Measurements from ENCODE around the gene ZNF879. TPM values are rescaled to one million over a fixed set of nuclear protein-coding genes. Genes with fewer than 3 reads are reported as not detected.

The ZNF879 gene
- total RNA-seq, 2 donors from 2014 or later = 5.8 to 6.6 TPM

DNA sequence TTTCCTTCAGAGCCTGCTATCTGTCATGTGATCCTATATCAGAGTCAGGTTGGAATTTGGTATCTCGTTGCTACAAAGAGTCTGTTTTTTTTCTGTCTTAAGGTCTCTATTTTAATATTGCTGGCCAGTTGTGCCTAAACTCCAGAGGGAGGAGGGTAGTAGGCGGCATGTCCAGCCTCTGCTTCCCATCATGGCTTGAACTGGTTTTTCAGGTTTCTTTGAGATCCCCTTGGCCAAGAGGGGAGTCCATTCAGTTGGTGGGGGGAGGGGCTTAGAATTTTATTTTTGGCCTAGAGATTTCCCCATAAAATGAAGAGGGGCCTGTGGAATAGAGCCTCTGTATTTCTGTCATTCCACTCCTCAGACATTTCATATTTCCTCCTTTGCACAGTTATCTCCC, 21.2 kb downstream of the ZNF879 start:
- 88 to 100% methylated on average over 1 to 2 of the region's 2 CpGs for WGBS, 2 experiments (ENCODE audit: insufficient coverage in 1 of 2, insufficient read length in 1 of 2)
- no peaks in the 10 kb centered on the region for H3K36me3 Mint-ChIP-seq (ENCODE audit: low read depth)
- no peaks in the 10 kb centered on the region for H3K4me1 ChIP-seq (ENCODE audit: control insufficient read depth, insufficient read depth, low read length)
- no peak overlapping the region for H3K27ac Mint-ChIP-seq
- TF ChIP-seq CTCF (conservative IDR thresholded peaks at IDR 0.05) = no peak
- peaks cover 34% of the 10 kb centered on the region for H3K9me3 ChIP-seq (ENCODE audit: control insufficient read depth, low read length)
- no peak overlapping the region for H3K4me3 ChIP-seq (ENCODE audit: low read length)
- DNase-seq = no peak
- no peaks in the 10 kb centered on the region for H3K4me1 Mint-ChIP-seq
- no peaks in the 10 kb centered on the region for H3K27me3 Mint-ChIP-seq (ENCODE audit: insufficient read depth)
- peaks cover 78% of the 10 kb centered on the region for H3K9me3 Mint-ChIP-seq
- no peak overlapping the region for H3K4me3 Mint-ChIP-seq
- H3K27ac ChIP-seq (ENCODE audit: low read depth, low read length) = no peak overlapping the region
- no peak overlapping the region for H3K9ac ChIP-seq (ENCODE audit: extremely low read depth, low read length, poor library complexity, severe bottlenecking)
- no peaks in the 10 kb centered on the region for H3K36me3 ChIP-seq (ENCODE audit: control insufficient read depth, insufficient read depth, low read length)
- no peaks in the 10 kb centered on the region for H3K27me3 ChIP-seq (ENCODE audit: control insufficient read depth, insufficient read depth, low read length, poor library complexity, severe bottlenecking)

GRCh38 chr5:179051784-179052183, 28.2 kb downstream of the ZNF879 start:
- Mint-ChIP-seq H3K9me3 (peaks cover 87% of the 10 kb centered on the region), H3K27me3 (ENCODE audit: insufficient read depth) (peaks cover 8% of the 10 kb centered on the region), H3K36me3 (ENCODE audit: low read depth) (no peaks in the 10 kb centered on the region), H3K4me1 (no peaks in the 10 kb centered on the region), H3K27ac (no peak overlapping the region), H3K4me3 (no peak overlapping the region)
- H3K4me3 ChIP-seq (ENCODE audit: low read length) = no peak overlapping the region
- peaks cover 14% of the 10 kb centered on the region for H3K9me3 ChIP-seq (ENCODE audit: control insufficient read depth, low read length)
- no peak overlapping the region for H3K27ac ChIP-seq (ENCODE audit: low read depth, low read length)
- 82 to 86% methylated on average over 8 to 9 of the region's 9 CpGs for whole genome bisulfite sequencing, 2 experiments (ENCODE audit: insufficient coverage in 1 of 2, insufficient read length in 1 of 2)
- no peaks in the 10 kb centered on the region for H3K27me3 ChIP-seq (ENCODE audit: control insufficient read depth, insufficient read depth, low read length, poor library complexity, severe bottlenecking)
- H3K4me1 ChIP-seq (ENCODE audit: control insufficient read depth, insufficient read depth, low read length) = no peaks in the 10 kb centered on the region
- no peak for DNase-seq
- H3K9ac ChIP-seq (ENCODE audit: extremely low read depth, low read length, poor library complexity, severe bottlenecking) = no peak overlapping the region
- H3K36me3 ChIP-seq (ENCODE audit: control insufficient read depth, insufficient read depth, low read length) = no peaks in the 10 kb centered on the region
- TF ChIP-seq CTCF (conservative IDR thresholded peaks at IDR 0.05) = no peak

DNA sequence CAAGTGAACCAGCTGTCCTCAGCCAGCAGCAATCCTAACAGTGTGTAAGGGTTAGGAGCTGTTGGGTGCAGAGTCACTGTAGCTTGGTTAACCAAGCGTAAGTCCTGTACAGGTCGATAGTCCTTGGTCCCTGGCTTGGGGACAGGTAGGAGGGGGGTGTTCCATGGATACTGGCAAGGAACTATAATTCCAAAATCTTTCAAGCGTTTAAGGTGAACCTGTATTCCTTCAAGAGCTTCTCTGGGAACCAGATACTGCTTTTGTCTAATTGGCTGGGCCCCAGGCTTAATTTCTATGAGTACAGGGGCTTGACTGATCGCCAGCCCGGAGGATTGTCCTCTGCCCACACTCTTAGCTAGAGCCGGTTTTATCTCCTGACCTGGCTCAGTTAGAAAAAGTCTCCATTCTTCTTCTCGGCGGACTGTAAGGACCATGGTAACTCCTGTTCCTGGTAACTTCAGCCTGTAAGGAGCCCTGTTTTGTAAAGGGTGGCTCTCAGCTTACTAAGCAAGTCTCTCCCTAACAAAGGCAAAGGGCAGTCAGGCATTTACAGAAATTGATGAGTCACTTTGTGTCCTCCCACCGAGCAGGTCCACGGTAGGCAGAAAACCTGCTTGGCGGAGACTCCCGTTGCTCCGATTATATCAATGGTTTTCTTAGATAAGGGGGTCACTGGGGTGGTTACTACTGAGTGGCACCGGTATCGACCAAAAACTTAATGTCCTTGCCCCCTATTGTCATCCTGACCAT, 30.6 kb downstream of the ZNF879 start:
- H3K9ac ChIP-seq (ENCODE audit: extremely low read depth, low read length, poor library complexity, severe bottlenecking) = no peak overlapping the region
- Mint-ChIP-seq H3K27ac (no peak overlapping the region), H3K27me3 (ENCODE audit: insufficient read depth) (peaks cover 11% of the 10 kb centered on the region), H3K9me3 (peaks cover 76% of the 10 kb centered on the region), H3K36me3 (ENCODE audit: low read depth) (no peaks in the 10 kb centered on the region), H3K4me1 (no peaks in the 10 kb centered on the region), H3K4me3 (no peak overlapping the region)
- H3K27me3 ChIP-seq (ENCODE audit: control insufficient read depth, insufficient read depth, low read length, poor library complexity, severe bottlenecking) = no peaks in the 10 kb centered on the region
- no peak overlapping the region for H3K27ac ChIP-seq (ENCODE audit: low read depth, low read length)
- WGBS, 2 experiments (ENCODE audit: insufficient coverage in 1 of 2, insufficient read length in 1 of 2) = 82 to 86% methylated on average over 11 to 15 of the region's 15 CpGs
- no peak for TF ChIP-seq CTCF (conservative IDR thresholded peaks at IDR 0.05)
- H3K4me3 ChIP-seq (ENCODE audit: low read length) = no peak overlapping the region
- no peaks in the 10 kb centered on the region for H3K36me3 ChIP-seq (ENCODE audit: control insufficient read depth, insufficient read depth, low read length)
- H3K9me3 ChIP-seq (ENCODE audit: control insufficient read depth, low read length) = peaks cover 16% of the 10 kb centered on the region
- H3K4me1 ChIP-seq (ENCODE audit: control insufficient read depth, insufficient read depth, low read length) = no peaks in the 10 kb centered on the region
- DNase-seq = no peak
